ENCODE measurements around the gene WLS. TPM values are rescaled to one million over a fixed set of nuclear protein-coding genes. Genes with fewer than 3 reads are reported as not detected.

WLS gene
- polyA plus RNA-seq, 1 donor from 2014 or later = 8.8 TPM

- no peak for TF ChIP-seq EZH2 (IDR thresholded peaks at IDR 0.05; ENCODE audit: borderline replicate concordance, insufficient read depth, low read length, poor library complexity, severe bottlenecking)
- no peak for TF ChIP-seq REST (IDR thresholded peaks at IDR 0.05; ENCODE audit: borderline replicate concordance)
- TF ChIP-seq RAD21 (conservative IDR thresholded peaks at IDR 0.05) = no peak
- TF ChIP-seq TAF1 (IDR thresholded peaks at IDR 0.05; ENCODE audit: low read depth) = no peak
- no peak for TF ChIP-seq POLR2AphosphoS5 (IDR thresholded peaks at IDR 0.05)
- no peak for TF ChIP-seq EP300 (conservative IDR thresholded peaks at IDR 0.05; ENCODE audit: poor library complexity, severe bottlenecking)
- TF ChIP-seq, protein P1, sequence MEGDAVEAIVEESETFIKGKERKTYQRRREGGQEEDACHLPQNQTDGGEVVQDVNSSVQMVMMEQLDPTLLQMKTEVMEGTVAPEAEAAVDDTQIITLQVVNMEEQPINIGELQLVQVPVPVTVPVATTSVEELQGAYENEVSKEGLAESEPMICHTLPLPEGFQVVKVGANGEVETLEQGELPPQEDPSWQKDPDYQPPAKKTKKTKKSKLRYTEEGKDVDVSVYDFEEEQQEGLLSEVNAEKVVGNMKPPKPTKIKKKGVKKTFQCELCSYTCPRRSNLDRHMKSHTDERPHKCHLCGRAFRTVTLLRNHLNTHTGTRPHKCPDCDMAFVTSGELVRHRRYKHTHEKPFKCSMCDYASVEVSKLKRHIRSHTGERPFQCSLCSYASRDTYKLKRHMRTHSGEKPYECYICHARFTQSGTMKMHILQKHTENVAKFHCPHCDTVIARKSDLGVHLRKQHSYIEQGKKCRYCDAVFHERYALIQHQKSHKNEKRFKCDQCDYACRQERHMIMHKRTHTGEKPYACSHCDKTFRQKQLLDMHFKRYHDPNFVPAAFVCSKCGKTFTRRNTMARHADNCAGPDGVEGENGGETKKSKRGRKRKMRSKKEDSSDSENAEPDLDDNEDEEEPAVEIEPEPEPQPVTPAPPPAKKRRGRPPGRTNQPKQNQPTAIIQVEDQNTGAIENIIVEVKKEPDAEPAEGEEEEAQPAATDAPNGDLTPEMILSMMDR (IDR thresholded peaks at IDR 0.05; ENCODE audit: poor library complexity, severe bottlenecking) = no peak
- no peak for TF ChIP-seq MXI1 (conservative IDR thresholded peaks at IDR 0.05; ENCODE audit: poor library complexity, severe bottlenecking)
- Histone ChIP-seq H3K27me3 (ENCODE audit: insufficient read depth, low read depth, low read length) (no peaks in the 10 kb centered on the region), H4K20me1 (ENCODE audit: insufficient read depth) (no peaks in the 10 kb centered on the region), H3K4me3 (ENCODE audit: low read length) (no peak overlapping the region), H2AFZ (ENCODE audit: low read depth, low read length) (no peak overlapping the region), H3K79me2 (replicated peaks; ENCODE audit: insufficient read depth, low read length) (no peaks in the 10 kb centered on the region), H3F3A (ENCODE audit: insufficient read depth, low read length, poor library complexity, severe bottlenecking) (no peaks in the 10 kb centered on the region), H3K27ac (ENCODE audit: low read length) (no peak overlapping the region), H3K9me3 (ENCODE audit: low read length) (no peaks in the 10 kb centered on the region), H3K9me2 (ENCODE audit: insufficient read depth, low read length) (no peaks in the 10 kb centered on the region), H3K4me2 (ENCODE audit: low read length) (no peak overlapping the region), H3K36me3 (ENCODE audit: insufficient read depth, low read length) (no peaks in the 10 kb centered on the region), H3K9ac (ENCODE audit: low read length) (no peak overlapping the region)
These were observed 22.4 kb upstream of the WLS start for GRCh38 chr1:68254667-68255226.

- no peaks in the 10 kb centered on the region for H3K9me3 ChIP-seq (ENCODE audit: low read length)
- H3K27ac ChIP-seq (ENCODE audit: low read length) = no peak overlapping the region
- no peaks in the 10 kb centered on the region for H3K36me3 ChIP-seq (ENCODE audit: insufficient read depth, low read length)
- H3K4me3 ChIP-seq (ENCODE audit: low read length) = no peak overlapping the region
- H3F3A ChIP-seq (ENCODE audit: insufficient read depth, low read length, poor library complexity, severe bottlenecking) = no peaks in the 10 kb centered on the region
- no peak overlapping the region for H3K9ac ChIP-seq (ENCODE audit: low read length)
- H3K79me2 ChIP-seq (replicated peaks; ENCODE audit: insufficient read depth, low read length) = no peaks in the 10 kb centered on the region
- H3K27me3 ChIP-seq (ENCODE audit: insufficient read depth, low read depth, low read length) = peaks cover 41% of the 10 kb centered on the region
- H3K9me2 ChIP-seq (ENCODE audit: insufficient read depth, low read length) = no peaks in the 10 kb centered on the region
- no peak overlapping the region for H3K4me2 ChIP-seq (ENCODE audit: low read length)
- H2AFZ ChIP-seq (ENCODE audit: low read depth, low read length) = no peak overlapping the region
- no peak for TF ChIP-seq SMC3 (conservative IDR thresholded peaks at IDR 0.05; ENCODE audit: poor library complexity)
- no peak for TF ChIP-seq MXI1 (conservative IDR thresholded peaks at IDR 0.05; ENCODE audit: poor library complexity, severe bottlenecking)
- peak; percentile 53 for TF ChIP-seq POLR2AphosphoS5 (IDR thresholded peaks at IDR 0.05)
- TF ChIP-seq RAD21 (conservative IDR thresholded peaks at IDR 0.05) = no peak
- H4K20me1 ChIP-seq (ENCODE audit: insufficient read depth) = no peaks in the 10 kb centered on the region
These were observed 4.7 kb upstream of the WLS start for GRCh38 chr1:68237040-68237439.

Data from neural cell (in vitro differentiated cells).